NB4 (cell line): Measurements from ENCODE around the gene PRKACB.

Experiments
- CTCF ChIP-seq: IDR thresholded peaks from one replicate; pipeline ENCODE4 v1.5.1; 2012; ENCODE audit warnings: low read depth, low read length
- MYC ChIP-seq: IDR thresholded peaks from 2 replicates; pipeline ENCODE4 v1.6.1; 2011; ENCODE audit warnings: low read depth, low read length
- POLR2A ChIP-seq: IDR thresholded peaks from 2 replicates; pipeline ENCODE4 v1.6.1; 2011; ENCODE audit warnings: mild to moderate bottlenecking; ENCODE audit not compliant: insufficient read length; ENCODE audit errors: extremely low read depth

GRCh38 chr1:84265867-84266266, 121.8 kb downstream of the PRKACB start:
- TF ChIP-seq CTCF: no peak
- TF ChIP-seq POLR2A: no peak
- no peak for TF ChIP-seq MYC
